ENCODE results near the gene PSEN1.

Gene PSEN1

GRCh38 chr14:73258845-73259611, 122.7 kb downstream of the PSEN1 start:
- no peak overlapping the region for H3K4me3 ChIP-seq (ENCODE audit: low read length)
- TF ChIP-seq, protein P1, sequence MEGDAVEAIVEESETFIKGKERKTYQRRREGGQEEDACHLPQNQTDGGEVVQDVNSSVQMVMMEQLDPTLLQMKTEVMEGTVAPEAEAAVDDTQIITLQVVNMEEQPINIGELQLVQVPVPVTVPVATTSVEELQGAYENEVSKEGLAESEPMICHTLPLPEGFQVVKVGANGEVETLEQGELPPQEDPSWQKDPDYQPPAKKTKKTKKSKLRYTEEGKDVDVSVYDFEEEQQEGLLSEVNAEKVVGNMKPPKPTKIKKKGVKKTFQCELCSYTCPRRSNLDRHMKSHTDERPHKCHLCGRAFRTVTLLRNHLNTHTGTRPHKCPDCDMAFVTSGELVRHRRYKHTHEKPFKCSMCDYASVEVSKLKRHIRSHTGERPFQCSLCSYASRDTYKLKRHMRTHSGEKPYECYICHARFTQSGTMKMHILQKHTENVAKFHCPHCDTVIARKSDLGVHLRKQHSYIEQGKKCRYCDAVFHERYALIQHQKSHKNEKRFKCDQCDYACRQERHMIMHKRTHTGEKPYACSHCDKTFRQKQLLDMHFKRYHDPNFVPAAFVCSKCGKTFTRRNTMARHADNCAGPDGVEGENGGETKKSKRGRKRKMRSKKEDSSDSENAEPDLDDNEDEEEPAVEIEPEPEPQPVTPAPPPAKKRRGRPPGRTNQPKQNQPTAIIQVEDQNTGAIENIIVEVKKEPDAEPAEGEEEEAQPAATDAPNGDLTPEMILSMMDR (conservative IDR thresholded peaks at IDR 0.05; ENCODE audit: low read length) = no peak
- no peak for DNase-seq (ENCODE audit: low read depth)

GRCh38 chr14:73259837-73260236, 123.5 kb downstream of the PSEN1 start:
- no peak overlapping the region for H3K4me3 ChIP-seq (ENCODE audit: low read length)
- DNase-seq (ENCODE audit: low read depth) = no peak
- TF ChIP-seq, protein P1 (conservative IDR thresholded peaks at IDR 0.05; ENCODE audit: low read length) = no peak

GRCh38 chr14:73260574-73260973, 124.3 kb downstream of the PSEN1 start:
- TF ChIP-seq, protein P1 (conservative IDR thresholded peaks at IDR 0.05; ENCODE audit: low read length) = no peak
- no peak for DNase-seq (ENCODE audit: low read depth)
- H3K4me3 ChIP-seq (ENCODE audit: low read length) = no peak overlapping the region

DNA sequence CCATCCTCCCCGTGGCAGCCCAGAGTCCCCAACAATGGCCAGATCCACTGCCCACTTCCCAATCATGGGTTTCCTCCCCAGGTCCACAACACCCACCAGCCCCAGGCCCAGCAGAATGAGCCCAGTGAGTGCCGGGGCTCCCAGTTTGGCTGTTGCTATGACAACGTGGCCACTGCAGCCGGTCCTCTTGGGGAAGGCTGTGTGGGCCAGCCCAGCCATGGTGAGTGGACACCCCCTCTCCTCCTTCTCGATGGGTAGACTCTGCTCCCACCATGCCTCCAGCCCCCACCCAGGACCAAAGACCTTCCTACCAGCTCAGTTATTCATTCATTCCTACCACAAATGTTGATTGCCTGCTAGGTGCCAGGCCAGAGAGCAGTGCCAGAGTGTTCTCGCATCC, 124.8 kb downstream of the PSEN1 start:
- TF ChIP-seq, protein P1 (conservative IDR thresholded peaks at IDR 0.05; ENCODE audit: low read length) = no peak
- DNase-seq (ENCODE audit: low read depth) = no peak

DNA sequence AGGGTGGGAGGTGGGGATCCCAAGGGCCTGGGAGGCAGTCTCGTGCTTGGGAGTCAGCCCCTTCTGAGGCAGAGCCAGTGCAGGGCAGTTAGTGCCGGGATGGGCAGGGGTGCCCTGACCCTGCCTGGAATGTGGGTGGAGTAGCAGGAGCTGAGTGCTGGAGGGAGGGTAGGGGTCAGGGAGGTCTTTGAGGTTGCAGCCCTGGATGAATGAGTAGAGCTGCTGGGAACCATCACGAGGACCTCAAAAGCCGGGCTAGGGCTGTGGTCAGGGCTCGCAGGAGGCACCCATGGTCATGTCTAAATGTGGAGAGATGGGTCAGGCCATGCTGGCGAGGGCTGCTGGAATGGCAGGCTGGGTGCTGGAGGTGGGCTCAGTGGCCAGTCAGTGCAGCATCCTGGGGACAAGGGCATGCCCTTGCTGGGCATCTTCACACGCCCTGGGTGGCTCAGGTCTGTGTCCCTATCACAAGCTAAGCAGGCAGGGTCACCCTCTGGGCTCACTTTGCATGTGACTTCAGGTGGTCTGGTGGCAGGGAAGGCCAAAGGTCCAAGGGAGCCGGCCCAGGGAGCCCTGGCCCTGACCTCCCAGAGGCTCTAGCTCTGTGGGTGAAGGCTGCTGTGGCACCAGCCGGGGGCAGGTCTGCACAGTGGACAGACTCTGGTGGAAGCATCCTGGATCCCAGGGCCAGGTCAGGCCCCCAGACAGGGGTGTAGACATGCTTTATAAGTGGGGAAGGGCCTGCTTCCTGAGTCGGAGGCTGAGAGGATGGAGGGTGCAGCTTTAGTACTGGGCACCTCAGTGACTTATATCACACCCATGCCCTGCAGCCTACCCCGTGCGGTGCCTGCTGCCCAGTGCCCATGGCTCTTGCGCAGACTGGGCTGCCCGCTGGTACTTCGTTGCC, 125.5 kb downstream of the PSEN1 start:
- no peak overlapping the region for H3K4me3 ChIP-seq (ENCODE audit: low read length)
- TF ChIP-seq, protein P1 (conservative IDR thresholded peaks at IDR 0.05; ENCODE audit: low read length) = no peak

More for the DNA sequence above, 124.8 kb downstream of the PSEN1 start:
- H3K4me3 ChIP-seq (ENCODE audit: low read length) = no peak overlapping the region

DNA sequence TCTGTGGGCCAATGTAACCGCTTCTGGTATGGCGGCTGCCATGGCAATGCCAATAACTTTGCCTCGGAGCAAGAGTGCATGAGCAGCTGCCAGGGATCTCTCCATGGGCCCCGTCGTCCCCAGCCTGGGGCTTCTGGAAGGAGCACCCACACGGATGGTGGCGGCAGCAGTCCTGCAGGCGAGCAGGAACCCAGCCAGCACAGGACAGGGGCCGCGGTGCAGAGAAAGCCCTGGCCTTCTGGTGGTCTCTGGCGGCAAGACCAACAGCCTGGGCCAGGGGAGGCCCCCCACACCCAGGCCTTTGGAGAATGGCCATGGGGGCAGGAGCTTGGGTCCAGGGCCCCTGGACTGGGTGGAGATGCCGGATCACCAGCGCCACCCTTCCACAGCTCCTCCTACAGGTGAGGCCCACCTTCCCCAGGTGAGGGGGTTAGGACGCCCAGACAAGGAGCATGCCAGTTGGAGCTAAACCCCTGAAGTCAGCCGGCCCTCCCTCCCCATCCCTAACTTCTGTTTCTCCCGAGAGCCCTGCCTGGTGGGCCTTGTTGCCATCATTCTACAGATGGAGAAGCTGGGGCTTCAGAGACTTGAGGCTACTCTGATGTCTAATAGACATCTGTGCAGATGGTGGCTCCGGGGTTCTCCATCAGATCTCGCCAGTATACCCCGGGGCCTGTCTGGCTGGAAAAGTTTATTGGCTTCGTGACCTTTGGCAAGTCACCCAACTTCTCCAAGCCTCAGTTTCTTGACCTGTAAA, 126.3 kb downstream of the PSEN1 start:
- no peak overlapping the region for H3K4me3 ChIP-seq (ENCODE audit: low read length)
- TF ChIP-seq, protein P1 (conservative IDR thresholded peaks at IDR 0.05; ENCODE audit: low read length) = no peak
- DNase-seq (ENCODE audit: low read depth) = no peak

More for the DNA sequence above, 125.5 kb downstream of the PSEN1 start:
- DNase-seq (ENCODE audit: low read depth) = no peak
